SHP77 (cell line): Measurements from ENCODE around the gene REC8.
A peak's percentile ranks its signal among the peaks of the same experiment; 100 is the strongest.
"Not testable (repeated sequence)": the region's sequence is repeated elsewhere in the genome, so short reads cannot be mapped to it uniquely, and the experiment has no call there.

Experiments
- DNase-seq, 2 experiments: peaks; one replicate each; lab custom pipeline; 2025; lab: John Stamatoyannopoulos, UW

REC8 gene

GRCh38 chr14:24183014-24183481 is 11.2 kb downstream of the REC8 start:
- no peak for DNase-seq

- DNase-seq: no peak
These were observed 12.5 kb downstream of the REC8 start for GRCh38 chr14:24184104-24184970.

GRCh38 chr14:24185026-24185425 is 13.1 kb downstream of the REC8 start:
- no peak for DNase-seq

GRCh38 chr14:24185741-24186140 is 13.9 kb downstream of the REC8 start:
- DNase-seq: no peak

GRCh38 chr14:24186831-24187538 is 15.1 kb downstream of the REC8 start:
- DNase-seq: no peak

GRCh38 chr14:24187539-24187915 is 15.6 kb downstream of the REC8 start:
- no peak for DNase-seq

GRCh38 chr14:24188251-24189058 is 16.6 kb downstream of the REC8 start, which contains the start of gene IPO4:
TSS of gene IPO4 (minus strand) at chr14:24188816. CDS start at chr14:24188787, 29 bp downstream.
- peak; percentile 99 for DNase-seq

GRCh38 chr14:24189059-24189375 is 17.1 kb downstream of the REC8 start:
- DNase-seq: no peak

GRCh38 chr14:24189460-24189859 is 17.6 kb downstream of the REC8 start:
- no peak for DNase-seq

GRCh38 chr14:24190416-24190815 is 18.5 kb downstream of the REC8 start:
- no peak for DNase-seq

- DNase-seq: no peak
These were observed 21.1 kb downstream of the REC8 start for GRCh38 chr14:24192933-24193332.

GRCh38 chr14:24194186-24194872 is 22.4 kb downstream of the REC8 start:
- DNase-seq: no peak

GRCh38 chr14:24194873-24195185 is 22.9 kb downstream of the REC8 start:
- no peak for DNase-seq

- peak; percentile 82 to 88 for DNase-seq
These were observed 23.5 kb downstream of the REC8 start, which contains the start of gene TM9SF1 for GRCh38 chr14:24195186-24196070. TSS of gene TM9SF1 (minus strand) at chr14:24195441. CDS start at chr14:24195019, 422 bp downstream.

- peak; percentile 12 to 25 for DNase-seq
These were observed 24.5 kb downstream of the REC8 start for GRCh38 chr14:24196071-24197055.

GRCh38 chr14:24197056-24197450 is 25.2 kb downstream of the REC8 start:
- DNase-seq: no peak

- no peak for DNase-seq
These were observed 27.1 kb downstream of the REC8 start for GRCh38 chr14:24198814-24199524.

- not testable (repeated sequence) for DNase-seq
These were observed 30.7 kb downstream of the REC8 start for GRCh38 chr14:24202538-24202937.
